Activated CD8-positive, alpha-beta T cell treated with anti-CD3 and anti-CD28 coated beads for 36 hours (primary cell): ENCODE data around the gene OR6Q1. TPM values are rescaled to one million over a fixed set of nuclear protein-coding genes. Genes with fewer than 3 reads are reported as not detected.

Source experiments
- ATAC-seq: fragments of 200-7000 bp; cut with Tn5 transposase; one replicate; pipeline ENCODE4 v1.10.0; 2021; ENCODE audit warnings: mild to moderate bottlenecking, moderate library complexity
- CTCF ChIA-PET: fragments of 350-600 bp; sonication (Branson Sonifier 250); formaldehyde crosslinking; loops from one replicate; lab custom pipeline; 2021; ENCODE audit warnings: antibody characterized with exemption; lab: Charles Lee
- POLR2A ChIA-PET: fragments of 350-600 bp; sonication (Branson Sonifier 250); formaldehyde crosslinking; loops from one replicate; lab custom pipeline; 2021; ENCODE audit warnings: antibody characterized with exemption; lab: Charles Lee
- DNase-seq: peaks from one replicate; pipeline ENCODE4 v3.0.0-alpha.2; 2020
- H3K27ac Mint-ChIP-seq: one replicate; pipeline ENCODE4 v1.8.0; 2021; ENCODE audit warnings: mild to moderate bottlenecking, mixed read lengths
- H3K27me3 Mint-ChIP-seq: one replicate; pipeline ENCODE4 v1.8.0; 2021; ENCODE audit warnings: mixed read lengths
- H3K36me3 Mint-ChIP-seq: one replicate; pipeline ENCODE4 v1.8.0; 2021; ENCODE audit warnings: low read depth, mixed read lengths
- H3K4me1 Mint-ChIP-seq: one replicate; pipeline ENCODE4 v1.8.0; 2021; ENCODE audit warnings: low read depth, mixed read lengths
- H3K4me3 Mint-ChIP-seq: one replicate; pipeline ENCODE4 v1.8.0; 2021; ENCODE audit warnings: mild to moderate bottlenecking, moderate library complexity, mixed read lengths
- H3K9me3 Mint-ChIP-seq: one replicate; pipeline ENCODE4 v1.8.0; 2021; ENCODE audit warnings: mixed read lengths
- CTCF ChIP-seq: fragments of 200-600 bp; IDR thresholded peaks from one replicate; pipeline ENCODE4 v1.8.0; 2022; ENCODE audit warnings: antibody characterized with exemption, mild to moderate bottlenecking
- intact Hi-C: fragments of 100-400 bp; cut with micrococcal nuclease; formaldehyde crosslinking; loops from one replicate; pipeline ENCODE4 v1.10.0; 2022
- total RNA-seq, 2 experiments: library from RNA; stranded (reverse); gene quantifications; one replicate each; pipeline ENCODE4 v1.2.3, GENCODE V29; 2021

The OR6Q1 gene
- total RNA-seq, 2 experiments from 2014 or later: not detected

- H3K4me1 Mint-ChIP-seq: no peaks in the 10 kb centered on the region
- intact Hi-C loops: no loop called here
- DNase-seq (no peak), ATAC-seq (no peak)
- no peak for TF ChIP-seq CTCF
- H3K27me3 Mint-ChIP-seq: peaks cover 5% of the 10 kb centered on the region
- no peak overlapping the region for H3K4me3 Mint-ChIP-seq
- no peaks in the 10 kb centered on the region for H3K36me3 Mint-ChIP-seq
- H3K27ac Mint-ChIP-seq: no peak overlapping the region
- CTCF ChIA-PET: no interaction called here
- peaks cover 3% of the 10 kb centered on the region for H3K9me3 Mint-ChIP-seq
- POLR2A ChIA-PET: no interaction called here
Measured at GRCh38 chr11:58075781-58076180, 45.0 kb downstream of the OR6Q1 start.

Other genes with a start within 250 kb of the OR6Q1 start
- gene OR9Q1, start 7.1 kb upstream of the OR6Q1 start, total RNA-seq: not detected
- not detected for gene OR9I1, start 94.6 kb downstream of the OR6Q1 start, total RNA-seq
- not detected for gene OR9Q2, start 158.1 kb downstream of the OR6Q1 start, total RNA-seq
- not detected for gene OR1S2, start 173.2 kb downstream of the OR6Q1 start, total RNA-seq
- gene OR1S1, start 181.8 kb downstream of the OR6Q1 start, total RNA-seq: not detected
- not detected for gene OR10Q1, start 198.0 kb downstream of the OR6Q1 start, total RNA-seq
- gene OR10W1, start 237.3 kb downstream of the OR6Q1 start, total RNA-seq: not detected